ENCODE data around the gene SYS1. TPM values are rescaled to one million over a fixed set of nuclear protein-coding genes. Genes with fewer than 3 reads are reported as not detected.
A peak's percentile ranks its signal among the peaks of the same experiment; 100 is the strongest.

SYS1 gene
- total RNA-seq, 1 experiment from 2014 or later = 45.5 TPM

- BruUV-seq (replicated peaks) = no TSS peak
- Mint-ChIP-seq H3K4me1 (ENCODE audit: low read depth, unreplicated experiment) (peaks cover 21% of the 10 kb centered on the region), H3K36me3 (ENCODE audit: insufficient read depth, unreplicated experiment) (peaks cover 48% of the 10 kb centered on the region), H3K27me3 (ENCODE audit: unreplicated experiment) (peaks cover 17% of the 10 kb centered on the region), H3K4me3 (ENCODE audit: low read depth, unreplicated experiment) (peak overlapping the region; percentile 6), H3K27ac (ENCODE audit: unreplicated experiment) (peak overlapping the region; percentile 5), H3K9me3 (ENCODE audit: low read depth, unreplicated experiment) (no peaks in the 10 kb centered on the region)
- intact Hi-C loops (cut with micrococcal nuclease; ENCODE audit: unreplicated experiment) = loop anchor here (1.0 to 2.0 kb wide), 3 partner anchors 22 to 113 kb away; no protein-coding TSS in a partner anchor
- CTCF ChIA-PET = interaction anchor here (0.6 to 4.5 kb wide), 32 partner anchors 11 to 461 kb away, joined by 3 to 141 read pairs (median 4); partner anchors contain the start of genes PIGT, SDC4, SYS1 and WFDC2
- peak; percentile 65 for TF ChIP-seq CTCF (IDR thresholded peaks at IDR 0.05; ENCODE audit: unreplicated experiment)
- DNase-seq = peak; percentile 70
These were observed 40.0 kb upstream of the SYS1 start for GRCh38 chr20:45322952-45323383.

- Mint-ChIP-seq H3K4me3 (ENCODE audit: low read depth, unreplicated experiment) (peak overlapping the region; percentile 6), H3K4me1 (ENCODE audit: low read depth, unreplicated experiment) (peaks cover 21% of the 10 kb centered on the region), H3K36me3 (ENCODE audit: insufficient read depth, unreplicated experiment) (peaks cover 50% of the 10 kb centered on the region), H3K27me3 (ENCODE audit: unreplicated experiment) (peaks cover 9% of the 10 kb centered on the region), H3K9me3 (ENCODE audit: low read depth, unreplicated experiment) (no peaks in the 10 kb centered on the region), H3K27ac (ENCODE audit: unreplicated experiment) (peak overlapping the region; percentile 5)
- CTCF ChIA-PET = interaction anchor here (1.0 to 4.5 kb wide), 16 partner anchors 12 to 447 kb away, joined by 3 to 141 read pairs (median 8); partner anchors contain the start of genes SDC4 and SYS1
- TF ChIP-seq CTCF (IDR thresholded peaks at IDR 0.05; ENCODE audit: unreplicated experiment) = no peak
- intact Hi-C loops (cut with micrococcal nuclease; ENCODE audit: unreplicated experiment) = loop anchor here (1.0 to 2.0 kb wide), 3 partner anchors 21 to 113 kb away; no protein-coding TSS in a partner anchor
- DNase-seq = no peak
- no TSS peak for BruUV-seq (replicated peaks)
These were observed 39.2 kb upstream of the SYS1 start for GRCh38 chr20:45323731-45324130.

GRCh38 chr20:45325371-45325770 is 37.6 kb upstream of the SYS1 start:
- Mint-ChIP-seq H3K27me3 (ENCODE audit: unreplicated experiment) (no peaks in the 10 kb centered on the region), H3K9me3 (ENCODE audit: low read depth, unreplicated experiment) (no peaks in the 10 kb centered on the region), H3K4me1 (ENCODE audit: low read depth, unreplicated experiment) (peaks cover 34% of the 10 kb centered on the region), H3K36me3 (ENCODE audit: insufficient read depth, unreplicated experiment) (peaks cover 66% of the 10 kb centered on the region), H3K4me3 (ENCODE audit: low read depth, unreplicated experiment) (no peak overlapping the region), H3K27ac (ENCODE audit: unreplicated experiment) (no peak overlapping the region)
- TF ChIP-seq CTCF (IDR thresholded peaks at IDR 0.05; ENCODE audit: unreplicated experiment) = no peak
- intact Hi-C loops (cut with micrococcal nuclease; ENCODE audit: unreplicated experiment) = no loop called here
- BruUV-seq (replicated peaks) = no TSS peak
- DNase-seq = no peak
- CTCF ChIA-PET = interaction anchor here (1.0 to 1.1 kb wide), 3 partner anchors 10 to 111 kb away, joined by 3 to 8 read pairs (median 3); no protein-coding TSS in a partner anchor

GRCh38 chr20:45328451-45328850 is 34.5 kb upstream of the SYS1 start:
- intact Hi-C loops (cut with micrococcal nuclease; ENCODE audit: unreplicated experiment) = no loop called here
- no TSS peak for BruUV-seq (replicated peaks)
- Mint-ChIP-seq H3K36me3 (ENCODE audit: insufficient read depth, unreplicated experiment) (peaks cover 89% of the 10 kb centered on the region), H3K4me1 (ENCODE audit: low read depth, unreplicated experiment) (peaks cover 31% of the 10 kb centered on the region), H3K27me3 (ENCODE audit: unreplicated experiment) (no peaks in the 10 kb centered on the region), H3K9me3 (ENCODE audit: low read depth, unreplicated experiment) (no peaks in the 10 kb centered on the region), H3K4me3 (ENCODE audit: low read depth, unreplicated experiment) (no peak overlapping the region), H3K27ac (ENCODE audit: unreplicated experiment) (no peak overlapping the region)
- no peak for TF ChIP-seq CTCF (IDR thresholded peaks at IDR 0.05; ENCODE audit: unreplicated experiment)
- no peak for DNase-seq
- CTCF ChIA-PET = interaction anchor here (0.9 to 1.6 kb wide), 2 partner anchors 16 to 109 kb away, joined by 3 to 4 read pairs; no protein-coding TSS in a partner anchor
